Heart left ventricle (tissue), 16 donors: ENCODE results near the gene AFF4. TPM values are rescaled to one million over a fixed set of nuclear protein-coding genes. Genes with fewer than 3 reads are reported as not detected.
"Not testable (repeated sequence)": the region's sequence is repeated elsewhere in the genome, so short reads cannot be mapped to it uniquely, and the experiment has no call there.

Experiments used
- ATAC-seq, 4 donors: fragments of 200-7000 bp; cut with Tn5 transposase; one replicate each; pipeline ENCODE4 v1.9.1; 2020 to 2022; ENCODE audit warnings: moderate library complexity in 4 of 4, mild to moderate bottlenecking in 3 of 4, moderate number of reproducible peaks in 1 of 4
- DNase-seq, 5 donors: peaks; one replicate each; pipeline ENCODE4 v3.0.0-alpha.2; 2020
- H3K27ac ChIP-seq, 12 donors: fragments of 200-600 bp; sonication (generic) in 4 of 12; one replicate each; pipeline versions ENCODE4 v1.5.0 to v1.8.0; 2016 to 2022; ENCODE audit warnings: mild to moderate bottlenecking in 2 of 12
- H3K27me3 ChIP-seq, 9 donors: fragments of 200-600 bp; sonication (generic) in 2 of 9; one replicate each; pipeline versions ENCODE4 v1.5.1 to v1.8.0; 2016 to 2022; ENCODE audit warnings: mild to moderate bottlenecking in 3 of 9
- H3K36me3 ChIP-seq, 9 donors: fragments of 200-600 bp; sonication (generic) in 2 of 9; one replicate each; pipeline versions ENCODE4 v1.5.0 to v1.8.0; 2018 to 2022; ENCODE audit warnings: mild to moderate bottlenecking in 2 of 9
- H3K4me1 ChIP-seq, 12 donors: fragments of 200-600 bp; sonication (generic) in 4 of 12; one replicate each; pipeline versions ENCODE4 v1.5.0 to v1.8.0; 2016 to 2022; ENCODE audit warnings: mild to moderate bottlenecking in 3 of 12
- H3K4me3 ChIP-seq, 12 donors: fragments of 200-600 bp; sonication (generic) in 4 of 12; one replicate each; pipeline versions ENCODE4 v1.5.0 to v1.8.0; 2017 to 2022; ENCODE audit warnings: mild to moderate bottlenecking in 9 of 12, moderate library complexity in 4 of 12
- H3K9me3 ChIP-seq, 12 donors: fragments of 200-600 bp; sonication (generic) in 4 of 12; one replicate each; pipeline versions ENCODE4 v1.5.0 to v1.8.0; 2016 to 2022; ENCODE audit warnings: mild to moderate bottlenecking in 1 of 12
- POLR2A ChIP-seq, 2 donors: fragments of 450-650 bp; IDR thresholded peaks; one replicate each; pipeline ENCODE4 v1.6.1; 2017; ENCODE audit warnings: antibody characterized with exemption in 2 of 2, mild to moderate bottlenecking in 2 of 2, moderate library complexity in 2 of 2
- WGBS, 4 donors: extraction: QIAGEN DNeasy Blood & Tissue Kit in 2 of 4; methylation state at CpG; one replicate each; pipeline versions ENCODE4 v1.1.5 to v1.1.7; 2013 to 2018; 5-methylcytosine and 5-hydroxymethylcytosine counted together
- intact Hi-C, 10 donors: fragments of 100-400 bp; cut with DNase I; formaldehyde crosslinking; loops; one replicate each; pipeline versions ENCODE4 v1.11.1 to v1.14.2; 2022
- long read RNA-seq, 3 donors: library from polyadenylated mRNA; unstranded; transcript quantifications; one replicate each; pipeline ENCODE4 v2.0.0, GENCODE V29; 2020 to 2021
- polyA plus RNA-seq, 2 donors: library from polyadenylated mRNA; stranded (reverse); fragments of 200-250 nt; gene quantifications; one replicate each; pipeline ENCODE4 v1.2.3, GENCODE V29; 2013
- total RNA-seq, 9 donors: library from RNA; depleted of rRNA in 2 of 9; stranded (reverse); fragments of >200 nt in 2 of 9; fragmentation: NEBNext Ultra II Directional in 3 of 9; extraction: Animal tissue kit (Norgen Biotek cat#: 25700) in 3 of 9; gene quantifications; one replicate each; pipeline versions ENCODE4 v1.1.0 to v1.2.4, GENCODE V29; 2016 to 2023
- TF ChIP-seq, protein P1 (sequence below), 12 donors: fragments of 200-600 bp; sonication (generic) in 4 of 12; IDR thresholded peaks; one replicate each; pipeline versions ENCODE4 v1.5.0 to v1.8.0; 2018 to 2022; ENCODE audit warnings: antibody characterized with exemption in 12 of 12, mild to moderate bottlenecking in 5 of 12
- donor health status: ischemic (EF 13 %, LVEDD 7.1; RV severe dilation, severe dysfunction).
- donor health status: healthy with polysubstance abuse.
- donor health status: DM: no; HTN: yes; CAD: no.
- donor health status: DM: no; HTN: no; CAD: no.
- donor health status: ischemic (EF 25% LVEDD 6.9; RV normal size, moderate dysfunction).
- donor health status: ischemic (EF 25% LVEDD 5.7; RV mildly dilated, moderate dysfunction).
- donor health status: healthy.
- donor health status: DM: yes; HTN: yes; CAD: no.
- donor health status: ischemic (EF 35%, LVEDD 5.7; RV mildly dilated, moderate dysfunction).
- donor health status: nonischemic (EF 11% LVEDD 7.7; RV severe dilation, severe dysfunction).
- donor health status: DM: yes; HTN: yes; CAD: no.
- donor health status: PGD.
- donor health status: ischemic (EF 29% LVEDD 5.4; RV normal size, mild dysfunction).
- donor health status: nonischemic (EF 23%, LVEDD 6.1; RV moderate dilation, normal function).

AFF4 gene, protein sequence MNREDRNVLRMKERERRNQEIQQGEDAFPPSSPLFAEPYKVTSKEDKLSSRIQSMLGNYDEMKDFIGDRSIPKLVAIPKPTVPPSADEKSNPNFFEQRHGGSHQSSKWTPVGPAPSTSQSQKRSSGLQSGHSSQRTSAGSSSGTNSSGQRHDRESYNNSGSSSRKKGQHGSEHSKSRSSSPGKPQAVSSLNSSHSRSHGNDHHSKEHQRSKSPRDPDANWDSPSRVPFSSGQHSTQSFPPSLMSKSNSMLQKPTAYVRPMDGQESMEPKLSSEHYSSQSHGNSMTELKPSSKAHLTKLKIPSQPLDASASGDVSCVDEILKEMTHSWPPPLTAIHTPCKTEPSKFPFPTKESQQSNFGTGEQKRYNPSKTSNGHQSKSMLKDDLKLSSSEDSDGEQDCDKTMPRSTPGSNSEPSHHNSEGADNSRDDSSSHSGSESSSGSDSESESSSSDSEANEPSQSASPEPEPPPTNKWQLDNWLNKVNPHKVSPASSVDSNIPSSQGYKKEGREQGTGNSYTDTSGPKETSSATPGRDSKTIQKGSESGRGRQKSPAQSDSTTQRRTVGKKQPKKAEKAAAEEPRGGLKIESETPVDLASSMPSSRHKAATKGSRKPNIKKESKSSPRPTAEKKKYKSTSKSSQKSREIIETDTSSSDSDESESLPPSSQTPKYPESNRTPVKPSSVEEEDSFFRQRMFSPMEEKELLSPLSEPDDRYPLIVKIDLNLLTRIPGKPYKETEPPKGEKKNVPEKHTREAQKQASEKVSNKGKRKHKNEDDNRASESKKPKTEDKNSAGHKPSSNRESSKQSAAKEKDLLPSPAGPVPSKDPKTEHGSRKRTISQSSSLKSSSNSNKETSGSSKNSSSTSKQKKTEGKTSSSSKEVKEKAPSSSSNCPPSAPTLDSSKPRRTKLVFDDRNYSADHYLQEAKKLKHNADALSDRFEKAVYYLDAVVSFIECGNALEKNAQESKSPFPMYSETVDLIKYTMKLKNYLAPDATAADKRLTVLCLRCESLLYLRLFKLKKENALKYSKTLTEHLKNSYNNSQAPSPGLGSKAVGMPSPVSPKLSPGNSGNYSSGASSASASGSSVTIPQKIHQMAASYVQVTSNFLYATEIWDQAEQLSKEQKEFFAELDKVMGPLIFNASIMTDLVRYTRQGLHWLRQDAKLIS
- total RNA-seq (10 to 100 TPM; 33.1 to 65.8 (median 53.4) TPM), polyA plus RNA-seq (10 to 100 TPM in 1 of 2 donors, 1 to 10 TPM in 1; 6.7 to 24.8 TPM)
- long read RNA-seq, donor 1, partial matches to known transcripts: 2 of 3 reads
- long read RNA-seq, donor 1, other reads (novel, unspliced or antisense): 1 of 3 reads
- long read RNA-seq, donor 2, full-length matches to known transcripts: 4 of 53 reads
- long read RNA-seq, donor 2, partial matches to known transcripts: 34 of 53 reads
- long read RNA-seq, donor 2, other reads (novel, unspliced or antisense): 15 of 53 reads
- long read RNA-seq, donor 3, full-length matches to known transcripts: 4 of 16 reads
- long read RNA-seq, donor 3, partial matches to known transcripts: 6 of 16 reads
- long read RNA-seq, donor 3, other reads (novel, unspliced or antisense): 6 of 16 reads

DNA sequence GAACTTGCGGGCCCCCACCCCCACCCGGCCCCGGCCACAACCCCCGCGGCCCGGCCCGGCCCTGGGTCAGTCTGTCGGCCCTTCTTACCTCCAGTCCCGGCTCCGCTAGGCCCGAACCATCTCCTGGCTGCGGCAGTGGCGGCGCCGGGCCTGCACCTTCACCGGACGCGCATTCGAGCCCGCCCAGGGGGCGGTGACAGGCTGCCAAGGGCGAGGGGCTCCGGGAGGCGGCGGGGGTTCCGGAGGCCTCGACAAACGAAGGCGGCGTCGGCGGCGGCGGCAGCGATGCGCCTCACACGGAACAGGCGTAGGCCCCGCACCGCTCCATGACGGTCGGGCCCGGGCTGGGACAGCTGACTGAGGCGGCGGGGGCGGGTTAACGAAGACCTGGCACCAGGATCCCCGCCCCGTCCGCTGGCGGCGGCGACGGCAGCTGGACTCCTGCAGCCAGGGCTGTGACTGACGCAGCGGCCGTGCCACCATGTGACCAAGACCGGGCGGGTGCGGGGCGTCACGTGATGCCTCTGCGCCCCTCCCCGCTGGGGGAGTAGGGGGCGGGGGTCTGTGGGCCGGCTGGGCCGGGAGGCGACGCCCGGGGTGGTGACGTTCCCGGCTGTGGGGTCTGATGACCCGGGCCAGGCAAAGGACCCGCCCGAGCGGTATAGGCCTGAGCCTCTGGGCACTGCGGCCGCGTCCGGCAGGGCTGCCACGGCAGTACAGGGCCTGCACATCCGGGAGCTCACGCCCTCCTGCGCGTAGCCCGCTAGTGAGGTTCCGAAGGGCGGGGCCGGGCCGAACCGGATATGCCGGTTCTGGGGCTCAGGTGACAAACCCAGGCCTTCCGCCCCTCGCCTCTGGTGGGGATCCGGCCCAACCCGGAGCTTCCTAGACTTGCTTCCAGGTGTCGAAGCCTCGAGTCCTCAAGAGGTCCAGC, at the start of gene AFF4:
TSS of gene AFF4 (minus strand) at position 464 of the 934 bp plus-strand sequence. CDS start 26,445 bp downstream, outside the sequence.
- peak; percentile 93 to 98 (median 96) for ATAC-seq
- intact Hi-C loops: loop anchor here in 6 of 10 donors (1.0 to 10.0 kb wide), 7 partner anchors 63 to 91 kb away; partner anchors contain the start of genes HSPA4 (in 2 of the 6) and ZCCHC10 (in 2 of the 6)

DNA sequence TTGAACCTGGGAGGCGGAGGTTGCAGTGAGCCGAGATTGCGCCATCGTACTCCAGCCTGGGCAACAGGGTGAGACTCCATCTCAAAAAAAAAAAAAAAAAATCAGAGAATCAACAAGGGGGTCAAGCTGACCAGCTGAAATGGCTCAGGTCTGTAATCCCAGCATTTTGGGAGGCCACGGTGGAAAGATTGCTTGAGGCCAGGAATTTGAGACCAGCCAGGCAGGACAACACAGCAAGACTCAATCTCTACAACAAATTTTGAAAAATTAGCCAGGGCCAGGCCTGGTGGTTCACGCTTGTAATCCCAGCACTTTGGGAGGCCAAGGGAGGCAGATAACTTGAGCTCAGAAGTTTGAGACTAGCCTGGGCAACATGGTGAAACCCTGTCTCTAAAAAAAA, 45.0 kb upstream of the AFF4 start:
- ATAC-seq, H3K9me3 ChIP-seq, H3K27me3 ChIP-seq, H3K4me1 ChIP-seq, DNase-seq, intact Hi-C loops, H3K27ac ChIP-seq, H3K4me3 ChIP-seq: not testable (repeated sequence)
- H3K36me3 ChIP-seq: peaks cover 0 to 55% (median 33%) of the 10 kb centered on the region in 9 donors
- 79 to 81% (median 80%) methylated on average over 6 of the region's 6 CpGs for WGBS, 4 donors

More for the DNA sequence above, at the start of gene AFF4:
- H3K4me1 ChIP-seq: peaks cover 0 to 43% (median 25%) of the 10 kb centered on the region in 12 donors
- no peaks in the 10 kb centered on the region for H3K9me3 ChIP-seq
- peak within 1 kb of the TSS; percentile 70 to 98 (median 92) for H3K4me3 ChIP-seq
- H3K27me3 ChIP-seq: no peaks in the 10 kb centered on the region
- H3K27ac ChIP-seq: peak within 1 kb of the TSS; percentile 86 to 100 (median 98)
- DNase-seq: peak; percentile 97 to 99 (median 99)
- H3K36me3 ChIP-seq: no peaks in the 10 kb centered on the region
- 0 to 1% (median 0%) methylated on average over 44 to 98 of the region's 98 CpGs for WGBS, 4 donors
- TF ChIP-seq POLR2A (IDR thresholded peaks at IDR 0.05): peak; percentile 59 to 97
- TF ChIP-seq, protein P1, sequence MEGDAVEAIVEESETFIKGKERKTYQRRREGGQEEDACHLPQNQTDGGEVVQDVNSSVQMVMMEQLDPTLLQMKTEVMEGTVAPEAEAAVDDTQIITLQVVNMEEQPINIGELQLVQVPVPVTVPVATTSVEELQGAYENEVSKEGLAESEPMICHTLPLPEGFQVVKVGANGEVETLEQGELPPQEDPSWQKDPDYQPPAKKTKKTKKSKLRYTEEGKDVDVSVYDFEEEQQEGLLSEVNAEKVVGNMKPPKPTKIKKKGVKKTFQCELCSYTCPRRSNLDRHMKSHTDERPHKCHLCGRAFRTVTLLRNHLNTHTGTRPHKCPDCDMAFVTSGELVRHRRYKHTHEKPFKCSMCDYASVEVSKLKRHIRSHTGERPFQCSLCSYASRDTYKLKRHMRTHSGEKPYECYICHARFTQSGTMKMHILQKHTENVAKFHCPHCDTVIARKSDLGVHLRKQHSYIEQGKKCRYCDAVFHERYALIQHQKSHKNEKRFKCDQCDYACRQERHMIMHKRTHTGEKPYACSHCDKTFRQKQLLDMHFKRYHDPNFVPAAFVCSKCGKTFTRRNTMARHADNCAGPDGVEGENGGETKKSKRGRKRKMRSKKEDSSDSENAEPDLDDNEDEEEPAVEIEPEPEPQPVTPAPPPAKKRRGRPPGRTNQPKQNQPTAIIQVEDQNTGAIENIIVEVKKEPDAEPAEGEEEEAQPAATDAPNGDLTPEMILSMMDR (IDR thresholded peaks at IDR 0.05): peak in 1 of 12 donors; percentile 10

DNA sequence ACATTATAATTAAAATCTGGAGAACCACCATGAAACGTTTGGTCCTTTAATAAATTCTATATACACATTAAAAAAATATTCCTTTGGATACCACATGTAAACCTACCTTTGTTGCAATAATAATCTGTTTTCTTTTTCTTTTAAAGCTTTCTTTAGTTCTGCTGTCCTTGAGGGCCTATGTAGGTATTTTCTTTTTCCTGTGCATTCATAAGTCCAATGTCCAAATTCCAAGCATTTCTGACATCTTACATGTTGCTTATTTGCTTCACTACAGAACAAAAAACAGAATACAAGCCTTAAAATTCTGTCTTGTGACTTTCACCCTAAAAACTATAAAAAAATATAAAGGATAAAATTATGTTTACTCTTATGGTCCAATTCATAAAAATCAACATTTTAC, 43.2 kb upstream of the AFF4 start:
- H3K27me3 ChIP-seq: no peaks in the 10 kb centered on the region
- DNase-seq (no peak), ATAC-seq (no peak)
- WGBS, 4 donors: 75 to 86% (median 77%) methylated on average over 1 of the region's 1 CpG
- H3K4me3 ChIP-seq: no peak overlapping the region
- TF ChIP-seq, protein P1 (IDR thresholded peaks at IDR 0.05): no peak
- no peak for TF ChIP-seq POLR2A (IDR thresholded peaks at IDR 0.05)
- no peaks in the 10 kb centered on the region for H3K4me1 ChIP-seq
- H3K9me3 ChIP-seq: peaks cover 0 to 7% (median 0%) of the 10 kb centered on the region in 12 donors
- H3K36me3 ChIP-seq: peaks cover 0 to 73% (median 44%) of the 10 kb centered on the region in 9 donors
- intact Hi-C loops: no loop called here
- H3K27ac ChIP-seq: no peak overlapping the region
